ENCODE results near the gene JAM3. TPM values are rescaled to one million over a fixed set of nuclear protein-coding genes. Genes with fewer than 3 reads are reported as not detected.

The JAM3 gene
- total RNA-seq, 1 donor from 2014 or later: 126 TPM

- ATAC-seq (no peak), DNase-seq (ENCODE audit: low spot score) (no peak)
- intact Hi-C loops (cut with DNase I): no loop called here
Observed at GRCh38 chr11:134131628-134132244, 62.9 kb downstream of the JAM3 start.

- intact Hi-C loops (cut with DNase I): no loop called here
- no peak for DNase-seq (ENCODE audit: low spot score)
- no peak for ATAC-seq
Observed at GRCh38 chr11:134132808-134133207, 63.9 kb downstream of the JAM3 start.

GRCh38 chr11:134134167-134134566 lies 65.3 kb downstream of the JAM3 start:
- intact Hi-C loops (cut with DNase I): no loop called here
- ATAC-seq (no peak), DNase-seq (ENCODE audit: low spot score) (no peak)

- ATAC-seq (no peak), DNase-seq (ENCODE audit: low spot score) (no peak)
- intact Hi-C loops (cut with DNase I): no loop called here
Observed at GRCh38 chr11:134138376-134138775, 69.5 kb downstream of the JAM3 start.

GRCh38 chr11:134139303-134139872 lies 70.5 kb downstream of the JAM3 start:
- ATAC-seq: peak; percentile 78
- no peak for DNase-seq (ENCODE audit: low spot score)
- intact Hi-C loops (cut with DNase I): no loop called here

- intact Hi-C loops (cut with DNase I): loop anchor here (2.0 to 10.0 kb wide), 2 partner anchors 89 to 215 kb away; no protein-coding TSS in a partner anchor
- ATAC-seq (peak; percentile 91), DNase-seq (ENCODE audit: low spot score) (peak; percentile 74)
Observed at GRCh38 chr11:134139873-134140331, 71.0 kb downstream of the JAM3 start.

GRCh38 chr11:134140961-134141490 lies 72.2 kb downstream of the JAM3 start:
- DNase-seq (ENCODE audit: low spot score) (no peak), ATAC-seq (no peak)
- intact Hi-C loops (cut with DNase I): loop anchor here (2.0 to 10.0 kb wide), 2 partner anchors 90 to 216 kb away; no protein-coding TSS in a partner anchor

- intact Hi-C loops (cut with DNase I): loop anchor here (10.0 kb wide), 1 partner anchor 218 kb away; no protein-coding TSS in a partner anchor
- DNase-seq (ENCODE audit: low spot score): no peak
- no peak for ATAC-seq
Observed at GRCh38 chr11:134142536-134142935, 73.7 kb downstream of the JAM3 start.

- ATAC-seq (no peak), DNase-seq (ENCODE audit: low spot score) (no peak)
- intact Hi-C loops (cut with DNase I): loop anchor here (10.0 kb wide), 1 partner anchor 219 kb away; no protein-coding TSS in a partner anchor
Observed at GRCh38 chr11:134143801-134144200, 74.9 kb downstream of the JAM3 start.

- DNase-seq (ENCODE audit: low spot score) (no peak), ATAC-seq (no peak)
- intact Hi-C loops (cut with DNase I): loop anchor here (10.0 kb wide), 1 partner anchor 220 kb away; no protein-coding TSS in a partner anchor
Observed at GRCh38 chr11:134144744-134145143, 75.9 kb downstream of the JAM3 start.

- intact Hi-C loops (cut with DNase I): loop anchor here (10.0 kb wide), 1 partner anchor 221 kb away; no protein-coding TSS in a partner anchor
- DNase-seq (ENCODE audit: low spot score) (no peak), ATAC-seq (no peak)
Observed at GRCh38 chr11:134145715-134146114, 76.8 kb downstream of the JAM3 start.

GRCh38 chr11:134146598-134146997 lies 77.7 kb downstream of the JAM3 start:
- ATAC-seq (no peak), DNase-seq (ENCODE audit: low spot score) (no peak)
- intact Hi-C loops (cut with DNase I): loop anchor here (10.0 kb wide), 1 partner anchor 222 kb away; no protein-coding TSS in a partner anchor

- intact Hi-C loops (cut with DNase I): loop anchor here (10.0 kb wide), 1 partner anchor 225 kb away; no protein-coding TSS in a partner anchor
- DNase-seq (ENCODE audit: low spot score) (no peak), ATAC-seq (no peak)
Observed at GRCh38 chr11:134149371-134149770, 80.5 kb downstream of the JAM3 start.

GRCh38 chr11:134150195-134150903 lies 81.5 kb downstream of the JAM3 start:
- DNase-seq (ENCODE audit: low spot score): no peak
- intact Hi-C loops (cut with DNase I): no loop called here
- ATAC-seq: peak; percentile 6

- DNase-seq (ENCODE audit: low spot score): no peak
- no peak for ATAC-seq
- intact Hi-C loops (cut with DNase I): no loop called here
Observed at GRCh38 chr11:134151083-134151747, 82.3 kb downstream of the JAM3 start.

GRCh38 chr11:134152696-134153095 lies 83.8 kb downstream of the JAM3 start:
- intact Hi-C loops (cut with DNase I): no loop called here
- ATAC-seq (no peak), DNase-seq (ENCODE audit: low spot score) (no peak)

GRCh38 chr11:134153147-134153905 lies 84.5 kb downstream of the JAM3 start:
- intact Hi-C loops (cut with DNase I): no loop called here
- DNase-seq (ENCODE audit: low spot score) (no peak), ATAC-seq (peak; percentile 36)

GRCh38 chr11:134154441-134154840 lies 85.6 kb downstream of the JAM3 start:
- intact Hi-C loops (cut with DNase I): no loop called here
- no peak for DNase-seq (ENCODE audit: low spot score)
- no peak for ATAC-seq
